Measurements from ENCODE around the gene GGCX.
"Not testable (repeated sequence)": the region's sequence is repeated elsewhere in the genome, so short reads cannot be mapped to it uniquely, and the experiment has no call there.

GGCX gene

GRCh38 chr2:85550486-85550885, 10.8 kb downstream of the GGCX start:
- no peak for TF ChIP-seq CTCF (IDR thresholded peaks at IDR 0.05; ENCODE audit: low read depth, low read length)
- no peak for DNase-seq (ENCODE audit: extremely low read depth, low read depth)

- DNase-seq (ENCODE audit: extremely low read depth, low read depth): peak; percentile 81
- TF ChIP-seq CTCF (IDR thresholded peaks at IDR 0.05; ENCODE audit: low read depth, low read length): no peak
Measured at GRCh38 chr2:85549826-85550225, 11.5 kb downstream of the GGCX start.

GRCh38 chr2:85549095-85549494, 12.2 kb downstream of the GGCX start:
- no peak for DNase-seq (ENCODE audit: extremely low read depth, low read depth)
- TF ChIP-seq CTCF (IDR thresholded peaks at IDR 0.05; ENCODE audit: low read depth, low read length): no peak

- DNase-seq (ENCODE audit: extremely low read depth, low read depth): no peak
- TF ChIP-seq CTCF (IDR thresholded peaks at IDR 0.05; ENCODE audit: low read depth, low read length): no peak
Measured at GRCh38 chr2:85548608-85548900, 12.7 kb downstream of the GGCX start.

- no peak for DNase-seq (ENCODE audit: extremely low read depth, low read depth)
- no peak for TF ChIP-seq CTCF (IDR thresholded peaks at IDR 0.05; ENCODE audit: low read depth, low read length)
Measured at GRCh38 chr2:85547859-85548607, 13.3 kb downstream of the GGCX start.

GRCh38 chr2:85547089-85547858, 14.0 kb downstream of the GGCX start:
- no peak for DNase-seq (ENCODE audit: extremely low read depth, low read depth)
- TF ChIP-seq CTCF (IDR thresholded peaks at IDR 0.05; ENCODE audit: low read depth, low read length): no peak

- DNase-seq (ENCODE audit: extremely low read depth, low read depth): no peak
- no peak for TF ChIP-seq CTCF (IDR thresholded peaks at IDR 0.05; ENCODE audit: low read depth, low read length)
Measured at GRCh38 chr2:85545780-85546240, 15.5 kb downstream of the GGCX start.

GRCh38 chr2:85544915-85545779, 16.1 kb downstream of the GGCX start:
- DNase-seq (ENCODE audit: extremely low read depth, low read depth): not testable (repeated sequence)

- not testable (repeated sequence) for DNase-seq (ENCODE audit: extremely low read depth, low read depth)
Measured at GRCh38 chr2:85544254-85544691, 17.0 kb downstream of the GGCX start.
